Osteoblast (primary cell): ENCODE measurements around the gene CDH18. TPM values are rescaled to one million over a fixed set of nuclear protein-coding genes. Genes with fewer than 3 reads are reported as not detected.

Experiments
- DNase-seq: peaks from one replicate; pipeline ENCODE4 v3.0.0; 2011; ENCODE audit warnings: low spot score, mixed read lengths; ENCODE audit not compliant: insufficient read length; ENCODE audit errors: missing footprints
- H2AFZ ChIP-seq: 2 replicates; pipeline ENCODE4 v1.6.0; 2011; ENCODE audit warnings: mild to moderate bottlenecking, low read length
- H3K27ac ChIP-seq: 2 replicates; pipeline ENCODE4 v1.5.1; 2011; ENCODE audit warnings: mild to moderate bottlenecking, low read depth, low read length, moderate library complexity
- H3K27me3 ChIP-seq: 2 replicates; pipeline ENCODE4 v1.6.0; 2012; ENCODE audit warnings: mild to moderate bottlenecking, control low read depth, inconsistent platforms, low read length, moderate library complexity; ENCODE audit not compliant: insufficient read depth
- H3K36me3 ChIP-seq: 2 replicates; pipeline ENCODE4 v1.5.1; 2011; ENCODE audit warnings: mild to moderate bottlenecking, low read length, control low read depth, moderate library complexity; ENCODE audit not compliant: insufficient read depth
- H3K4me1 ChIP-seq: 2 replicates; pipeline ENCODE4 v1.5.1; 2011; ENCODE audit warnings: mild to moderate bottlenecking, low read length, control low read depth, moderate library complexity; ENCODE audit not compliant: insufficient read depth
- H3K4me2 ChIP-seq: 2 replicates; pipeline ENCODE4 v1.6.0; 2011; ENCODE audit warnings: mild to moderate bottlenecking, low read length; ENCODE audit not compliant: insufficient read depth
- H3K4me3 ChIP-seq: fragments of 200-600 bp; sonication (generic); 3 replicates; pipeline ENCODE4 v1.5.1; 2012; ENCODE audit warnings: mild to moderate bottlenecking, low read length, inconsistent platforms; ENCODE audit not compliant: insufficient read depth
- H3K79me2 ChIP-seq: 2 replicates; pipeline ENCODE4 v1.6.0; 2012; ENCODE audit warnings: mild to moderate bottlenecking, low read length, control low read depth, inconsistent platforms; ENCODE audit not compliant: insufficient read depth
- H3K9me3 ChIP-seq: 2 replicates; pipeline ENCODE4 v1.5.1; 2011; ENCODE audit warnings: low read depth, low read length, control low read depth
- H4K20me1 ChIP-seq: 2 replicates; pipeline ENCODE4 v1.6.0; 2012; ENCODE audit warnings: mild to moderate bottlenecking, low read length, control low read depth; ENCODE audit not compliant: insufficient read depth
- total RNA-seq: library from RNA; depleted of rRNA; stranded (reverse); fragments of >200 nt; gene quantifications from 2 replicates; pipeline ENCODE4 v1.2.3, GENCODE V29; 2012
- TF ChIP-seq, protein P1 (sequence below): IDR thresholded peaks from 2 replicates; pipeline ENCODE4 v1.5.1; 2011; ENCODE audit warnings: mild to moderate bottlenecking, low read depth, low read length, moderate library complexity; ENCODE audit errors: extremely low read depth

Gene CDH18
- total RNA-seq, 1 donor: 0.36 TPM

DNA sequence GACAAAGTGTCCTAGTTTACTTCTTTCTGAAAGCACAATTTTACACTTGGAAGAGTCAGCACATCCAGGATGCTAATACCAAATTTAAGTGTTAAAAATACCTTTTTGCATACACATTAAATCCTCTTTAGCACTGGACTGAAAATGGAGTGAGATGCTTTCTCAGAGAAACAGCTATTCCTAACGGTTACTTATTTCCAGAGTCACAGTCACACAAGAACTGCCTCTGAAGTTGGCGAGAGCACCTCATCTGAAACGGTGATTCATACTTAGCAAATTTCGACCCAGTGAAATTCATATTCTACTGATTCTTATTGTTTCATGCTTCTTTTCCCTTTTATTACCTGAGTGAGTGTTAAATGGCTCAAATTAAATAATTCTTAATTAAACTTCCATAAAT, 12.2 kb downstream of the CDH18 start:
- H4K20me1 ChIP-seq: no peaks in the 10 kb centered on the region
- H3K4me1 ChIP-seq: no peaks in the 10 kb centered on the region
- TF ChIP-seq, protein P1, sequence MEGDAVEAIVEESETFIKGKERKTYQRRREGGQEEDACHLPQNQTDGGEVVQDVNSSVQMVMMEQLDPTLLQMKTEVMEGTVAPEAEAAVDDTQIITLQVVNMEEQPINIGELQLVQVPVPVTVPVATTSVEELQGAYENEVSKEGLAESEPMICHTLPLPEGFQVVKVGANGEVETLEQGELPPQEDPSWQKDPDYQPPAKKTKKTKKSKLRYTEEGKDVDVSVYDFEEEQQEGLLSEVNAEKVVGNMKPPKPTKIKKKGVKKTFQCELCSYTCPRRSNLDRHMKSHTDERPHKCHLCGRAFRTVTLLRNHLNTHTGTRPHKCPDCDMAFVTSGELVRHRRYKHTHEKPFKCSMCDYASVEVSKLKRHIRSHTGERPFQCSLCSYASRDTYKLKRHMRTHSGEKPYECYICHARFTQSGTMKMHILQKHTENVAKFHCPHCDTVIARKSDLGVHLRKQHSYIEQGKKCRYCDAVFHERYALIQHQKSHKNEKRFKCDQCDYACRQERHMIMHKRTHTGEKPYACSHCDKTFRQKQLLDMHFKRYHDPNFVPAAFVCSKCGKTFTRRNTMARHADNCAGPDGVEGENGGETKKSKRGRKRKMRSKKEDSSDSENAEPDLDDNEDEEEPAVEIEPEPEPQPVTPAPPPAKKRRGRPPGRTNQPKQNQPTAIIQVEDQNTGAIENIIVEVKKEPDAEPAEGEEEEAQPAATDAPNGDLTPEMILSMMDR: no peak
- no peak overlapping the region for H3K4me2 ChIP-seq
- H3K4me3 ChIP-seq: no peak overlapping the region
- no peaks in the 10 kb centered on the region for H3K9me3 ChIP-seq
- no peaks in the 10 kb centered on the region for H3K36me3 ChIP-seq
- no peaks in the 10 kb centered on the region for H3K27me3 ChIP-seq
- no peaks in the 10 kb centered on the region for H3K79me2 ChIP-seq
- no peak overlapping the region for H3K27ac ChIP-seq
- H2AFZ ChIP-seq: no peak overlapping the region
- DNase-seq: no peak

- H2AFZ ChIP-seq: no peak overlapping the region
- TF ChIP-seq, protein P1: no peak
- no peaks in the 10 kb centered on the region for H3K9me3 ChIP-seq
Measured at GRCh38 chr5:19960451-19960850, 27.5 kb downstream of the CDH18 start.

GRCh38 chr5:19959830-19960384, 28.1 kb downstream of the CDH18 start:
- Histone ChIP-seq H3K4me2 (no peak overlapping the region), H2AFZ (no peak overlapping the region), H4K20me1 (no peaks in the 10 kb centered on the region), H3K36me3 (no peaks in the 10 kb centered on the region), H3K79me2 (no peaks in the 10 kb centered on the region), H3K9me3 (no peaks in the 10 kb centered on the region), H3K27ac (no peak overlapping the region), H3K27me3 (no peaks in the 10 kb centered on the region), H3K4me3 (no peak overlapping the region), H3K4me1 (no peaks in the 10 kb centered on the region)
- TF ChIP-seq, protein P1: no peak
- DNase-seq: no peak

More at GRCh38 chr5:19960451-19960850, 27.5 kb downstream of the CDH18 start:
- Histone ChIP-seq H3K4me1 (no peaks in the 10 kb centered on the region), H3K4me3 (no peak overlapping the region), H3K27ac (no peak overlapping the region), H3K4me2 (no peak overlapping the region), H3K36me3 (no peaks in the 10 kb centered on the region), H4K20me1 (no peaks in the 10 kb centered on the region), H3K27me3 (no peaks in the 10 kb centered on the region), H3K79me2 (no peaks in the 10 kb centered on the region)
- no peak for DNase-seq

DNA sequence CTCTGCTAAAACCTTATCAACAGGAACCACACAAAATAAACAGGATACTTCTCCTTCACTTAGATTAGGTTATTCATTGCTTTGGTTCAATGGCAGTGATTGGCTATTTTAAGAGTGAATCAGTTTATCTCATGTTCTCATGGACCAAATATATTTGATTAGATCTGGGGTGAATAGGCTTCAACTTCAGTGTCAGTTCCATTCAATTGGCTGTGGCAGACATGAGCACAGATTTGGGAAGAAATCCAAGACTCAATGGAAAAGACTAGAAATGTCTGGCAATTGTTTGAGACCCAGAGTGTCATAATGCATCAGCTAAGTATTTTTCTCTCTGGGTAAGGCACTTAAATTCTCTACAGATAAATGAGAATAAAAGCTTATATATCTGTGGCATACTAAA, 37.1 kb downstream of the CDH18 start:
- no peaks in the 10 kb centered on the region for H3K4me1 ChIP-seq
- no peaks in the 10 kb centered on the region for H3K9me3 ChIP-seq
- H3K36me3 ChIP-seq: no peaks in the 10 kb centered on the region
- H2AFZ ChIP-seq: no peak overlapping the region
- DNase-seq: no peak
- no peak overlapping the region for H3K27ac ChIP-seq
- no peak overlapping the region for H3K4me2 ChIP-seq
- H3K79me2 ChIP-seq: no peaks in the 10 kb centered on the region
- no peak overlapping the region for H3K4me3 ChIP-seq
- no peaks in the 10 kb centered on the region for H4K20me1 ChIP-seq
- H3K27me3 ChIP-seq: no peaks in the 10 kb centered on the region
- TF ChIP-seq, protein P1: no peak
